ENCODE measurements around the gene CPSF2. TPM values are rescaled to one million over a fixed set of nuclear protein-coding genes. Genes with fewer than 3 reads are reported as not detected.
A peak's percentile ranks its signal among the peaks of the same experiment; 100 is the strongest.

Gene CPSF2
- total RNA-seq, 1 experiment from 2014 or later: 116 TPM

DNA sequence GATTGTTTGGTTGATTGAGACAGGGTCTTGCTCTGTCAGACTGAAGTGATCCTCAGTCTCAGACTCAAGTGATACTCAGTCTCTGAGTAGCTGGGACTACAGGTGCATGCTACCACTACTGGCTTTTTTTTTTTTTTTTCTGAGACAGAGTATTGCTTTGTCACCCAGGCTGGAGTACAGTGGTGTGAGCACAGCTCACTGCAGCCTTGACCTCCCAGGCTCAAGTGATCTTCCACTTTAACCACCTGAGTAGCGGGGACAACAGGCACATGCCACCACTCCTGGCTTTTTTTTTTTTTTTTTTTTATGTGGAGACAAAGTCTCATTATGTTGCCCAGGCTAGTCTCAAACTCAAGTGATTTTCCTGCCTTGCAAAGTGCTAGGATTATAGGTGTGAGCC is 31.8 kb downstream of the CPSF2 start:
- TF ChIP-seq, protein P1, sequence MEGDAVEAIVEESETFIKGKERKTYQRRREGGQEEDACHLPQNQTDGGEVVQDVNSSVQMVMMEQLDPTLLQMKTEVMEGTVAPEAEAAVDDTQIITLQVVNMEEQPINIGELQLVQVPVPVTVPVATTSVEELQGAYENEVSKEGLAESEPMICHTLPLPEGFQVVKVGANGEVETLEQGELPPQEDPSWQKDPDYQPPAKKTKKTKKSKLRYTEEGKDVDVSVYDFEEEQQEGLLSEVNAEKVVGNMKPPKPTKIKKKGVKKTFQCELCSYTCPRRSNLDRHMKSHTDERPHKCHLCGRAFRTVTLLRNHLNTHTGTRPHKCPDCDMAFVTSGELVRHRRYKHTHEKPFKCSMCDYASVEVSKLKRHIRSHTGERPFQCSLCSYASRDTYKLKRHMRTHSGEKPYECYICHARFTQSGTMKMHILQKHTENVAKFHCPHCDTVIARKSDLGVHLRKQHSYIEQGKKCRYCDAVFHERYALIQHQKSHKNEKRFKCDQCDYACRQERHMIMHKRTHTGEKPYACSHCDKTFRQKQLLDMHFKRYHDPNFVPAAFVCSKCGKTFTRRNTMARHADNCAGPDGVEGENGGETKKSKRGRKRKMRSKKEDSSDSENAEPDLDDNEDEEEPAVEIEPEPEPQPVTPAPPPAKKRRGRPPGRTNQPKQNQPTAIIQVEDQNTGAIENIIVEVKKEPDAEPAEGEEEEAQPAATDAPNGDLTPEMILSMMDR (IDR thresholded peaks at IDR 0.05; ENCODE audit: unreplicated experiment): no peak
- peaks cover 87% of the 10 kb centered on the region for H3K36me3 Mint-ChIP-seq (ENCODE audit: insufficient read depth, unreplicated experiment)
- no peak overlapping the region for H3K27ac Mint-ChIP-seq (ENCODE audit: low read depth, unreplicated experiment)
- H3K9me3 Mint-ChIP-seq (ENCODE audit: unreplicated experiment): no peaks in the 10 kb centered on the region
- DNase-seq (ENCODE audit: unreplicated experiment): no peak
- no peaks in the 10 kb centered on the region for H3K4me1 Mint-ChIP-seq (ENCODE audit: insufficient read depth, unreplicated experiment)
- POLR2A ChIA-PET: interaction anchor here (0.6 to 0.7 kb wide), 3 partner anchors 37 to 345 kb away, joined by 3 read pairs; no protein-coding TSS in a partner anchor
- no peaks in the 10 kb centered on the region for H3K27me3 Mint-ChIP-seq (ENCODE audit: insufficient read depth, unreplicated experiment)
- CTCF ChIA-PET: interaction anchor here (0.6 kb wide), 2 partner anchors 538 to 693 kb away, joined by 4 to 5 read pairs; no protein-coding TSS in a partner anchor
- intact Hi-C loops (cut with micrococcal nuclease): no loop called here
- BruUV-seq (replicated peaks): no TSS peak
- no peak overlapping the region for H3K4me3 Mint-ChIP-seq (ENCODE audit: unreplicated experiment)

DNA sequence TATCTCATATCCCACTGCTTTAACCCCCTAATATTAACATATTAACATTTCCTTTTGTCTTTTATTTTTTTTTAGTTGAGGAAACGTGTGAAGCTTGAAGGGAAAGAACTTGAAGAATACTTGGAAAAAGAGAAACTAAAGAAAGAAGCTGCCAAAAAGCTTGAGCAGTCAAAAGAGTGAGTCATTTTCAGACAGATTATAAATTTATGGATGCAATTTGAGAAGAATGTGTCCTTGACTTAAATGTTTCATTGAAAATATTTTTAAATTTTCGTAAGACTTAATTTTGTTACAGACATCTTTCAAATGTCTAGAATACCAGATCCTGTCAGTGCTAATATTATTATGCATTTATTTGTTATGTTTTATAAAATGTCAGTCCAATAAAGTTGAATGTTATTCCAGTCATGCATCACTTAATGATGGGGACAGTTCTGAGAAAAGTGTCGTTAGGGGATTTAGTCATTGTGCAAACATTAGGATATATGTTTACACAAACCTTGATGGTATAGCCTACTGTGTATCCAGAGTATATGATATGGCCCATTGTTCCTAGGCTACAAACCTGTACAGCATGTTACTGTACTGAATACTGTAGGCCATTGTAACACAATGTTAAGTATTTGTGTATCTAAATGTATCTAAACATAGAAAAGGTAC is 32.6 kb downstream of the CPSF2 start:
- peak; percentile 7 for DNase-seq (ENCODE audit: unreplicated experiment)
- CTCF ChIA-PET: interaction anchor here (0.6 kb wide), 1 partner anchor 304 kb away, joined by 4 read pairs; no protein-coding TSS in a partner anchor
- TF ChIP-seq, protein P1 (IDR thresholded peaks at IDR 0.05; ENCODE audit: unreplicated experiment): no peak
- Mint-ChIP-seq H3K27me3 (ENCODE audit: insufficient read depth, unreplicated experiment) (no peaks in the 10 kb centered on the region), H3K27ac (ENCODE audit: low read depth, unreplicated experiment) (no peak overlapping the region), H3K36me3 (ENCODE audit: insufficient read depth, unreplicated experiment) (peaks cover 88% of the 10 kb centered on the region), H3K4me3 (ENCODE audit: unreplicated experiment) (no peak overlapping the region), H3K9me3 (ENCODE audit: unreplicated experiment) (no peaks in the 10 kb centered on the region), H3K4me1 (ENCODE audit: insufficient read depth, unreplicated experiment) (no peaks in the 10 kb centered on the region)
- intact Hi-C loops (cut with micrococcal nuclease): no loop called here
- POLR2A ChIA-PET: interaction anchor here (0.6 to 0.7 kb wide), 2 partner anchors 38 to 108 kb away, joined by 3 read pairs; no protein-coding TSS in a partner anchor
- no TSS peak for BruUV-seq (replicated peaks)

DNA sequence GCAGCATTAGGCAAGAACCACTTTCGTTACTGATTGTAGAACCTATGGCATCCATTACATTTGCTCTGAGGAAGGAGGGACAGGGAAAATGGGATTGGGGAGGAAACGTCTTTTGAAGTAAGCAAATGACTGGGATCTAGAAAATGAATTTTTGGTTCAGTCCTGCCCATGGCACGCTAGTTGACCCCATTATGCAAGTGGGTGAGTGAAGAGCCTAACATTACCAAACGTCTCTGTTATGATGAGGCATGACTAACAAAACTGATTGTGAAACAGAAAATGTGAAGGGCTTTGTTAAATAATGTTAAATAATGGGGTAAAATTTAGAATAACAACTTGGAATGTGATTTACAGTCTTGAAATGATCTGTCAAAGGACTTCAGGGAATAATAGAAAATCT is 38.9 kb downstream of the CPSF2 start:
- TF ChIP-seq, protein P1 (IDR thresholded peaks at IDR 0.05; ENCODE audit: unreplicated experiment): no peak
- intact Hi-C loops (cut with micrococcal nuclease): no loop called here
- Mint-ChIP-seq H3K4me3 (ENCODE audit: unreplicated experiment) (no peak overlapping the region), H3K27ac (ENCODE audit: low read depth, unreplicated experiment) (no peak overlapping the region), H3K27me3 (ENCODE audit: insufficient read depth, unreplicated experiment) (no peaks in the 10 kb centered on the region), H3K4me1 (ENCODE audit: insufficient read depth, unreplicated experiment) (no peaks in the 10 kb centered on the region), H3K9me3 (ENCODE audit: unreplicated experiment) (peaks cover 8% of the 10 kb centered on the region), H3K36me3 (ENCODE audit: insufficient read depth, unreplicated experiment) (peaks cover 94% of the 10 kb centered on the region)
- POLR2A ChIA-PET: interaction anchor here (0.6 kb wide), 1 partner anchor 81 kb away, joined by 3 read pairs; no protein-coding TSS in a partner anchor
- CTCF ChIA-PET: interaction anchor here (0.9 kb wide), 1 partner anchor 191 kb away, joined by 4 read pairs; no protein-coding TSS in a partner anchor
- peak; percentile 78 for DNase-seq (ENCODE audit: unreplicated experiment)
- BruUV-seq (replicated peaks): no TSS peak

DNA sequence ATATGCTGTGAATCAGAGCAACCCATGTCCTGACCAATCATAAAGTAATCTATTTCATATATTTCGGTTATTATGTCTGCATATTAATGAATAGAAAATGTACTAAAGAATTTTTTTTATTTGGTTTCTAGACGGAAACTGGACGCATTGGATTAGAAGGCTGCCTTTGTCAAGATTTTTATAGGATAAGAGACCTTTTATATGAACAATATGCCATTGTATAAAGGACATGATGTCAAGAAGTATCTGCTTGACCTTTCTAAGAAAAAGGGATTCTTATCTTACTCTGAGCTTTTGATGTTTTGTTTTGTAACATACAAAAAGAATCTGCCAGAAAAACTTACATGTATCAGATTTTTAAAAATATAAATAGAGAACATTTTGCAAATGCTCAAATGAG is 39.8 kb downstream of the CPSF2 start:
- POLR2A ChIA-PET: no interaction called here
- TF ChIP-seq, protein P1 (IDR thresholded peaks at IDR 0.05; ENCODE audit: unreplicated experiment): no peak
- no peak for DNase-seq (ENCODE audit: unreplicated experiment)
- Mint-ChIP-seq H3K9me3 (ENCODE audit: unreplicated experiment) (peaks cover 8% of the 10 kb centered on the region), H3K36me3 (ENCODE audit: insufficient read depth, unreplicated experiment) (peaks cover 94% of the 10 kb centered on the region), H3K4me1 (ENCODE audit: insufficient read depth, unreplicated experiment) (no peaks in the 10 kb centered on the region), H3K27me3 (ENCODE audit: insufficient read depth, unreplicated experiment) (no peaks in the 10 kb centered on the region), H3K4me3 (ENCODE audit: unreplicated experiment) (no peak overlapping the region), H3K27ac (ENCODE audit: low read depth, unreplicated experiment) (no peak overlapping the region)
- CTCF ChIA-PET: interaction anchor here (0.6 kb wide), 1 partner anchor 42 kb away, joined by 5 read pairs; no protein-coding TSS in a partner anchor
- intact Hi-C loops (cut with micrococcal nuclease): no loop called here
- BruUV-seq (replicated peaks): no TSS peak

Measured in MCF 10A (cell line).